CD4-positive, alpha-beta T cell treated with Interferon gamma for 1 hour (primary cell): ENCODE data around the gene CCDC158.
"Not testable (repeated sequence)": the region's sequence is repeated elsewhere in the genome, so short reads cannot be mapped to it uniquely, and the experiment has no call there.

ENCODE experiments used
- DNase-seq: peaks from one replicate; pipeline ENCODE4 v3.0.0-alpha.2; 2020

Gene CCDC158

GRCh38 chr4:76306882-76307659 lies 113.9 kb downstream of the CCDC158 start:
- DNase-seq = no peak

GRCh38 chr4:76305971-76306881 lies 114.7 kb downstream of the CCDC158 start, which contains the start of gene STBD1:
TSS of gene STBD1 (plus strand) at chr4:76306733. CDS start at chr4:76306770, 37 bp downstream.
- DNase-seq = peak; percentile 28

- no peak for DNase-seq
These were observed 115.8 kb downstream of the CCDC158 start for GRCh38 chr4:76305033-76305687.

GRCh38 chr4:76302826-76303438 lies 118.0 kb downstream of the CCDC158 start:
- no peak for DNase-seq

- no peak for DNase-seq
These were observed 119.2 kb downstream of the CCDC158 start for GRCh38 chr4:76301775-76302162.

- DNase-seq = no peak
These were observed 119.7 kb downstream of the CCDC158 start for GRCh38 chr4:76301068-76301774.

GRCh38 chr4:76300012-76300411 lies 120.9 kb downstream of the CCDC158 start:
- no peak for DNase-seq

GRCh38 chr4:76298227-76298626 lies 122.7 kb downstream of the CCDC158 start:
- no peak for DNase-seq

GRCh38 chr4:76296286-76296820 lies 124.6 kb downstream of the CCDC158 start:
- DNase-seq = no peak

GRCh38 chr4:76293772-76294171 lies 127.2 kb downstream of the CCDC158 start:
- DNase-seq = no peak

GRCh38 chr4:76292730-76293129 lies 128.2 kb downstream of the CCDC158 start:
- no peak for DNase-seq

- DNase-seq = not testable (repeated sequence)
These were observed 133.1 kb downstream of the CCDC158 start for GRCh38 chr4:76287811-76288210.

GRCh38 chr4:76283900-76284299 lies 137.0 kb downstream of the CCDC158 start:
- DNase-seq = no peak

- no peak for DNase-seq
These were observed 137.8 kb downstream of the CCDC158 start for GRCh38 chr4:76282941-76283689.

- not testable (repeated sequence) for DNase-seq
These were observed 139.3 kb downstream of the CCDC158 start for GRCh38 chr4:76281594-76281993.

- DNase-seq = no peak
These were observed 140.2 kb downstream of the CCDC158 start for GRCh38 chr4:76280488-76281441.

GRCh38 chr4:76279462-76279861 lies 141.5 kb downstream of the CCDC158 start:
- no peak for DNase-seq

GRCh38 chr4:76278583-76278982 lies 142.4 kb downstream of the CCDC158 start:
- DNase-seq = no peak

GRCh38 chr4:76277667-76278066 lies 143.3 kb downstream of the CCDC158 start:
- no peak for DNase-seq

- no peak for DNase-seq
These were observed 144.1 kb downstream of the CCDC158 start for GRCh38 chr4:76276813-76277212.
